GM23248 (cell line): Measurements from ENCODE around the gene LIFR.

Experiments used
- EZH2 ChIP-seq: fragments of 200-600 bp; sonication (generic); IDR thresholded peaks from 2 replicates; pipeline ENCODE4 v1.6.1; 2018; ENCODE audit warnings: antibody characterized with exemption, mild to moderate bottlenecking; ENCODE audit not compliant: insufficient read depth, poor library complexity, severe bottlenecking
- EZH2phosphoT487 ChIP-seq: fragments of 200-600 bp; sonication (generic); IDR thresholded peaks from 2 replicates; pipeline ENCODE4 v1.6.1; 2018; ENCODE audit warnings: antibody characterized with exemption, moderate library complexity, mild to moderate bottlenecking, low read depth; ENCODE audit not compliant: insufficient read depth

GRCh38 chr5:38518341-38518740 is 38.1 kb downstream of the LIFR start:
- no peak for TF ChIP-seq EZH2phosphoT487
- no peak for TF ChIP-seq EZH2
